ENCODE results near the gene FMO2.
A peak's percentile ranks its signal among the peaks of the same experiment; 100 is the strongest.

GRCh38 chr1:171141688-171142415 lies 43.2 kb upstream of the FMO2 start:
- TF ChIP-seq CTCF (IDR thresholded peaks at IDR 0.05) (no peak), POLR2AphosphoS5 (IDR thresholded peaks at IDR 0.05; ENCODE audit: insufficient read depth in 1 of 2, low read depth in 1 of 2) (peak; percentile 32 to 87)

Data from vagina (tissue), 2 donors.